SIG-M5 (cell line): ENCODE results near the gene PHF5A.

Experiments
- DNase-seq: peaks from one replicate; lab custom pipeline; 2025; lab: John Stamatoyannopoulos, UW

The PHF5A gene

GRCh38 chr22:41411021-41411851 is 57.3 kb downstream of the PHF5A start:
- no peak for DNase-seq

- DNase-seq = no peak
These were observed 58.2 kb downstream of the PHF5A start for GRCh38 chr22:41410311-41410751.
